Measurements from ENCODE around the gene POU2F2.

DNA sequence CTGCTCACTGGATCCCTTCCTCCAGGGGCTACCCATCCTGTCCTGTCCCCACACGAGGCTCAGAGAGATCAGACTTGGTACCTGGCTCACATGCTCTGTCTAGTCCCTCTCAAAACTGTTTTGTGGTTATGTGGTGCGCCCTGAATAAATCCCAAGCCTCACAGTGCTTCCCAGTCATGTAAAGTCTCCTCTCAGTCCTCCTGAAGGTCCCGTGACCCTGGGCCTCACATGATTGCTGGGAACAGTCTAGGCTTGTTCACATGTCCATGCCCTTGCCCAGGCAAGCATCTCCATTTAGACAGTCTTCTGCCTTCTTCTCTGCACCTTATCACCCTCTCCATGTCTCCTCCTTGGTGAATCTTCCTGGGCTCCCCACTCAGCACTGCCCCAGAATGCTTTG is 36.0 kb upstream of the POU2F2 start:
- TF ChIP-seq, protein P1, sequence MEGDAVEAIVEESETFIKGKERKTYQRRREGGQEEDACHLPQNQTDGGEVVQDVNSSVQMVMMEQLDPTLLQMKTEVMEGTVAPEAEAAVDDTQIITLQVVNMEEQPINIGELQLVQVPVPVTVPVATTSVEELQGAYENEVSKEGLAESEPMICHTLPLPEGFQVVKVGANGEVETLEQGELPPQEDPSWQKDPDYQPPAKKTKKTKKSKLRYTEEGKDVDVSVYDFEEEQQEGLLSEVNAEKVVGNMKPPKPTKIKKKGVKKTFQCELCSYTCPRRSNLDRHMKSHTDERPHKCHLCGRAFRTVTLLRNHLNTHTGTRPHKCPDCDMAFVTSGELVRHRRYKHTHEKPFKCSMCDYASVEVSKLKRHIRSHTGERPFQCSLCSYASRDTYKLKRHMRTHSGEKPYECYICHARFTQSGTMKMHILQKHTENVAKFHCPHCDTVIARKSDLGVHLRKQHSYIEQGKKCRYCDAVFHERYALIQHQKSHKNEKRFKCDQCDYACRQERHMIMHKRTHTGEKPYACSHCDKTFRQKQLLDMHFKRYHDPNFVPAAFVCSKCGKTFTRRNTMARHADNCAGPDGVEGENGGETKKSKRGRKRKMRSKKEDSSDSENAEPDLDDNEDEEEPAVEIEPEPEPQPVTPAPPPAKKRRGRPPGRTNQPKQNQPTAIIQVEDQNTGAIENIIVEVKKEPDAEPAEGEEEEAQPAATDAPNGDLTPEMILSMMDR (IDR thresholded peaks at IDR 0.05), result no peak
- no peak for TF ChIP-seq POLR2A (IDR thresholded peaks at IDR 0.05)
- no peak for TF ChIP-seq EP300 (IDR thresholded peaks at IDR 0.05)
- no peak for TF ChIP-seq POLR2AphosphoS5 (IDR thresholded peaks at IDR 0.05)

Measured in suprapubic skin (tissue), 4 donors.